ENCODE data around the gene ZSWIM6.

The ZSWIM6 gene

GRCh38 chr5:61482980-61483379 lies 150.9 kb downstream of the ZSWIM6 start:
- no peak for DNase-seq (ENCODE audit: low read depth in 2 of 2)

GRCh38 chr5:61486476-61486875 lies 154.4 kb downstream of the ZSWIM6 start:
- DNase-seq (ENCODE audit: low read depth in 2 of 2), result no peak

- no peak for DNase-seq (ENCODE audit: low read depth in 2 of 2)
These were observed 157.5 kb downstream of the ZSWIM6 start for GRCh38 chr5:61489574-61489973.

- DNase-seq (ENCODE audit: low read depth in 2 of 2), result peak; percentile 48 to 53
These were observed 159.8 kb downstream of the ZSWIM6 start for GRCh38 chr5:61491861-61492260.

GRCh38 chr5:61493973-61494372 lies 161.9 kb downstream of the ZSWIM6 start:
- no peak for DNase-seq (ENCODE audit: low read depth in 2 of 2)

GRCh38 chr5:61496446-61496845 lies 164.4 kb downstream of the ZSWIM6 start:
- DNase-seq (ENCODE audit: low read depth in 2 of 2), result no peak

GRCh38 chr5:61496860-61497259 lies 164.8 kb downstream of the ZSWIM6 start:
- DNase-seq (ENCODE audit: low read depth in 2 of 2), result no peak

GRCh38 chr5:61498121-61498520 lies 166.1 kb downstream of the ZSWIM6 start:
- DNase-seq (ENCODE audit: low read depth in 2 of 2), result no peak

GRCh38 chr5:61501971-61502370 lies 169.9 kb downstream of the ZSWIM6 start:
- no peak for DNase-seq (ENCODE audit: low read depth in 2 of 2)

GRCh38 chr5:61504143-61504770 lies 172.2 kb downstream of the ZSWIM6 start:
- DNase-seq (ENCODE audit: low read depth in 2 of 2), result no peak

- no peak for DNase-seq (ENCODE audit: low read depth in 2 of 2)
These were observed 173.2 kb downstream of the ZSWIM6 start for GRCh38 chr5:61505281-61505680.

GRCh38 chr5:61507232-61507631 lies 175.2 kb downstream of the ZSWIM6 start:
- DNase-seq (ENCODE audit: low read depth in 2 of 2), result no peak

GRCh38 chr5:61516946-61517345 lies 184.9 kb downstream of the ZSWIM6 start:
- no peak for DNase-seq (ENCODE audit: low read depth in 2 of 2)

GRCh38 chr5:61519728-61520277 lies 187.7 kb downstream of the ZSWIM6 start:
- DNase-seq (ENCODE audit: low read depth in 2 of 2), result no peak

- no peak for DNase-seq (ENCODE audit: low read depth in 2 of 2)
These were observed 191.0 kb downstream of the ZSWIM6 start for GRCh38 chr5:61523073-61523472.

GRCh38 chr5:61523997-61524396 lies 191.9 kb downstream of the ZSWIM6 start:
- DNase-seq (ENCODE audit: low read depth in 2 of 2), result no peak

- no peak for DNase-seq (ENCODE audit: low read depth in 2 of 2)
These were observed 193.6 kb downstream of the ZSWIM6 start for GRCh38 chr5:61525512-61526206.

GRCh38 chr5:61526207-61526519 lies 194.1 kb downstream of the ZSWIM6 start:
- no peak for DNase-seq (ENCODE audit: low read depth in 2 of 2)

- no peak for DNase-seq (ENCODE audit: low read depth in 2 of 2)
These were observed 200.9 kb downstream of the ZSWIM6 start for GRCh38 chr5:61532983-61533382.

GRCh38 chr5:61534481-61535267 lies 202.6 kb downstream of the ZSWIM6 start:
- no peak for DNase-seq (ENCODE audit: low read depth in 2 of 2)

GRCh38 chr5:61535828-61536227 lies 203.8 kb downstream of the ZSWIM6 start:
- DNase-seq (ENCODE audit: low read depth in 2 of 2), result no peak

- DNase-seq (ENCODE audit: low read depth in 2 of 2), result no peak
These were observed 204.9 kb downstream of the ZSWIM6 start for GRCh38 chr5:61536922-61537321.
